GM21576 (cell line): ENCODE measurements around the gene GALP.
"Not testable (repeated sequence)": the region's sequence is repeated elsewhere in the genome, so short reads cannot be mapped to it uniquely, and the experiment has no call there.

Experiments used
- ATAC-seq: cut with Tn5 transposase; IDR thresholded peaks from one replicate; pipeline ENCODE4 v1.9.1; 2021; ENCODE audit warnings: mild to moderate bottlenecking, moderate library complexity; ENCODE audit not compliant: unreplicated experiment

Gene GALP

DNA sequence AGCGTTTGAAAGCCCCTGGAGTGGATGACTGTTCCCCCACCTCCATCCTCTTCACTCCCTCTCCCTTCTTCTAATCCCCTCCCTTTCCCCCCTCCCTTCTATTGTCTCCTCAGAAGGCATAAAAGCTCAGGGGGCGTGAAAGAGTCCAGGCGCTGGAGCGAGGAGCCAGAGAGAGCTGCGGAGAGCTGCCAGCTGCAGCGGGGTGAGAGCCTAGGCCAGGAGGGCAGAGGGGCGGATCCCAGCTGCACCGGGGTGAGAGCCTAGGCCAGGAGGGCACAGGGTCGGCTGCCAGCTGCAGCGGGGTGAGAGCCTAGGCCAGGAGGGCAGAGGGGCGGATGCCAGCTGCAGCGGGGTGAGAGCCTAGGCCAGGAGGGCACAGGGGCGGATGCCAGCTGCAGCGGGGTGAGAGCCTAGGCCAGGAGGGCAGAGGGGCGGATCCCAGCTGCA, at the start of gene GALP:
Gene GALP, plus strand, starts transcription at position 148 of the 447 bp plus-strand sequence. CDS start 1,101 bp downstream, outside the sequence.
- ATAC-seq: not testable (repeated sequence)

DNA sequence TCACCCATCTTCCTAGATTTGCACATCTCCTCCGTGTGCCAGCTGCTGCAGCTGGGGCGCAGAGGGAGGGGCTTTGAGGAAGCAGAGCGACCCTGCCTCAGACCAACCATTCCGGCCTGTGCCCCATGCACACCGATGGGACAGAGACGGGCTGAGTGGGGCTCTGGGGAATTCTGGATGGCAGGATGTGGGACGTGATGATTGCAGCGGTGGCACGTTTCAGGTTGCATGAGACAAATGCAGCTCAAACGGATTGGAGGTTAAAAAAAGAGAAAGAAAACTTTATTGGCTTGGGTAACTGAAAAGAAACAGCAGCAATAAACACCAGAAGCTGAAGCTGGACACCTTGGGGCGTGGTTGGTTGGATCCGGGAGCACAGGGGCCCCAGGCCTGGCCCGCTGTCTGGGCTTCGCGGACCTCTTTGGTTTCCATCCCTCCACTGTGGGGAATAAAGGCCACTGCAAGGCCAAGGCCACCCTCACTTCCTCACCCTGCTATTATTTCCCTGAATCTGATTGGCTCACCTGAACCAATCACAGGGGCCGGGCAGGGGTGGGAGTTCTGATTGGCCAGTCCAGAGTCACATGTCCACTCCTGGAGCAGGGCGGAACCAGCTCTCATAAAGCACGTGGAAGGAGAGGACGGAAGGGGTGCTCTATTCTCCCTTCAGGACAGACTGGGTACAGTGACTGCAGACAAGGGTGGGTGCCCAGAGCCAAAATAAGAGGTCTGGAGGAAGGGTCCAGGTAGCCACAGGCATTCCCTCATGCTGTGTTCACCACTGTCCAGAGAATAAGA, 48.6 kb upstream of the GALP start:
- no peak for ATAC-seq

DNA sequence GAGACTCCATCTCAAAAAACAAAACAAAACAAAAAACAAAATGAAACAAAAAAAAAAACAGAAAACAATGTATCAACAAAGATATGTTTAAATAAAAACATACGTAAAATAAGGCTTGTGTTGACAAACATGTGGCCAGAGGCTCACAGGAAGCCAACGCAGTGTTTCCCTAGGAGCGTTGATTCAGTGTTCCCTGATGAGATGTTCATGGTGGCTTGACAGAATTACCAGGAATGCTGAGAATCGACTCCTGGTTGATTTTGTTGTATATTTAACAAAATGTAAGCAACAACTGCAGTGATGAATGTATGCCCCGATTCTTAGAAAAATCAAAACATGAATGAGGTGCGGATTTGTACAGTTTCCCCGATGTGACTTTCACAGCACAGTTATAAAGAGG, 45.8 kb upstream of the GALP start:
- no peak for ATAC-seq

DNA sequence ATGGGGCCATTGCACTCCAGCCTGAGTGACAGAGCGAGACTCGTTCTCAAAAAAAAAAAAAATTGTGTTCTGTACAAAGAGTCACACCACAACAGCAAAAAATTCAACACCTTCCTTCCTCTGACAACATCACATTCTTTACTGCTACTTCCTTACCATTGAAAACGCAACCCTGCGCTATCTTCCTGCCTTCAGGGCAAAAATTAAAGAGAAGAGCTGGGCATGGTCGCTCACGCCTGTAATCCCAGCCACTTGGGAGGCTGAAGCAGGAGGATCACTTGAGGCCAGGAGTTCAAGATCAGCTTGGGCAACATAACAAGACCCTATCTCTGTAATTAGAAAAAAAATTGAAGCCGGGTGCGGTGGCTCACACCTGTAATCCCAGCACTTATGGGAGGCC, 44.2 kb upstream of the GALP start:
- no peak for ATAC-seq

DNA sequence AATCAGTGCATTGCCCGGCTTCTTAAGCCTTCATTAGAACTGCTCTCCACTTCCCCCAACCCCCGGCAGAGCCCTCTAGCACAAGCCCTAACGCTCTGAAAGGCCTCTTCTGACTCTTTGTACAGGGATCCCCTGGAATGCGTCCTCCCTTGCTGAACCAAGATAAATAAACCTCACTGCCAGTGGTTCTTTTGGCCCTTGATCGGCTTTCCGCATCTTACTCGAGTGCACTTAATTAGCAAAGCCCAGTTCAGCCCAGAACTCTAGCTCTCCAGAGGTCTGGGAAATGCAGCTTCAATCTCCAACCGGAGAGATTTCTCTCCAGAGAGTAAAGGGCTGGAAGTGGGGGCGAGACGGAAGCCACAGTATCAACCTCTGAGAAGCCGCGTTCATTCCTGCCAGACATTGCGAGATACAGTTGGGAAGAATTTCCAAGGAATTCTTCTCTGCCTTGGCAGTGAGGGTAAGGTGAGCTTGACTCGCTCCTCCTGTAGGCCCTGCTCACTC, 43.4 kb upstream of the GALP start:
- no peak for ATAC-seq

DNA sequence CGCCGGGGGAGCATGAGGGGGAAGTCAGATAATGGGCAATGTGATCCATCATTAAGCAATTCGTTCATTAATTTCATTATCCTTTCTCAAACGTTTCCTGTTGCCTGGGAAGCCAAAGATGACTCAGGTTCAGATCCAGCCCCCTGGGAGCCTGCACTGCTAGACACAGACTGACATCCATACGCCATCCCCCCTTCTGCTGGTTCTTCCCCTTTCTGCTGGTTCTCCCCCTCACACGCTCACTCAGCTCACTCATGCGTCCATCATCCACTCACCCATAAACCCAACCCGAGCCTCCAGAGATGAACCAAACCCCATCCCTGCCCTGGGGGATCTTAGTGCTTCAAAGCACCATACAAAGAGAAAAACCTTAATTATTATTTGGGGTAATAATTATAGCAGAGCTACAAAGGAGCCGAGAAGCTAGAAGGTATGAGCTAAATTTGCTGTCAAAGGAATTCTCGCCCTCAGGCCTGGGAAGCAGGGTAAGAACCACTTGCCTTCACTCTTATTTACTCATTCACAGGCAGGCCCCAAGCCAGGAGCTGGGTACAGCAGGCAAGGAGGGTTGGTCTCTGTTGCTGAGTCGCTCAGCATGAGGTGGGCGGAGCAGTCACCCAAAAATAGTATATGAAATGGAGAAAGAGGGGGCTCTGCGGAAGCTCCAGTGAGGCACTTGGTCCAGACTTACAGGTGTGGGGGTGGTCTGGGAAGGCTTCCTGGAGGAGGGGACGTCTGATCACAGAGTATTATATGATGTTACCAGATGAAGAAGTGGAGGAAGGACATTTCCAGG, 41.8 kb upstream of the GALP start:
- ATAC-seq: no peak

DNA sequence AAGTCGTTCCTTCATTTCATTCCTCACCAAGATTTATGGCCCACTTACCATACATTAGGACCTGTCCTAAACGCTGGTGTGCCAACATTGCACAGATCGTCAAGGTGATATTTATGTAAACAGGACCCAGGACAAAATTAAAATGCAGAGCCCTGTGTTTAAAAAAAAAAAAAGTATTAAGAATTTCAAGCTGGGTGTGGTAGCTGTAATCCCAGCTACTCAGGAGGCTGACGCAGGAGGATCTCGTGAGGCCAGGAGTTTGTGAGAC, 41.2 kb upstream of the GALP start:
- ATAC-seq: no peak

DNA sequence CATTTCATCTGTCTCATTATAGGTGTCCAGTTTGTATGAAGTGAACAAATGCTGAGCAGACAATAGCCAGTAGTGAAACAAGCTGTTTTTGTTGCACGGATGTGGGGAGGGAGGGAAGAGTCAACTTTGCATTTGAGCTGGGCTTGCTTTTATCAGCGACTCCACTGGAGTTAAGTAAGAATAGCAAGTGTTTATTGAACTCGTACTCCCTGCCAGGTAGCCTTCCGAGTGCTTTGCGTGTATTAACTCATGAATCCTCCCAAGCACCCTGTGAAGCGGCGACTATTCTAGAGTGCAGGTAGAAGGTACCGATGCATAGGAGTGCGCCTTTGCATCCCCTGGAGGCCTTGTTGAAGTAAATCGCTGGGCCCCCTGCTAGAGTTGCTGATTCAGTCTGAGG, 39.4 kb upstream of the GALP start:
- no peak for ATAC-seq

DNA sequence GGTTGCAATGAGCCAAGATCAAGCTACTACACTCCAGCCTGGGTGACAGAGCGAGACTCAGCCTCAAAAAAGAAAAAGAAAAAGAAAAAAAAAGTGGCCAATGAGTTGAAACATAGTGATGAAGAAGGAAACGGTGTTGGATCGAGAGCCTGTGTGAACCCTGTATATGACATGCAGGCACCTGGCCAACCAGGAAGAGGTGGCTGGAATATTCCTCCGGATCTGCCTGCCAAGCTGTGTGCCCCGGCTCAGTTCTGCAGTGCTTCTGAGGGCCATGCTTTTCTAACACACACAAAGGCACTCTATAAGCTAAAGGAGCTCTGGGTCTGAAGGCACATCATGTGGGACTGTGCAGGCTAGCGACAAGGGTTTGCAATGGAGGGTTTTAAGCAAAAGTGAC, 38.4 kb upstream of the GALP start:
- ATAC-seq: no peak

DNA sequence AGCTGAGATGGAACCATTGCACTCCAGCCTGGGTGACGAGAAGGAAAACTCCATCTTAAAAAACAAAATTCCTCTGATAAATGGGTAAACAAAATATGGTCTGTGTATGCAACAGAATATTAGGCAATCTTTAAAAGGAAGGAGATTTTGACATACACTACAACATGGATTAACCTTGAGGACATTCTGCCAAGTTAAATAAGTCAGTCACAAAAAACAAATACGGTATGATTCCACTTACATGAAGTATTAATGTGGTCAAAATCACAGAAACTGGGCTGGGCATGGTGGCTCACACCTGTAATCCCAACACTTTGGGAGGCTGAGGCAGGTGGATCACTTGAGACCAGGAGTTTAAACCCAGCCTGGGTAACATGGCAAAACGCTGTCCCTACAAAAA, 37.7 kb upstream of the GALP start:
- no peak for ATAC-seq

DNA sequence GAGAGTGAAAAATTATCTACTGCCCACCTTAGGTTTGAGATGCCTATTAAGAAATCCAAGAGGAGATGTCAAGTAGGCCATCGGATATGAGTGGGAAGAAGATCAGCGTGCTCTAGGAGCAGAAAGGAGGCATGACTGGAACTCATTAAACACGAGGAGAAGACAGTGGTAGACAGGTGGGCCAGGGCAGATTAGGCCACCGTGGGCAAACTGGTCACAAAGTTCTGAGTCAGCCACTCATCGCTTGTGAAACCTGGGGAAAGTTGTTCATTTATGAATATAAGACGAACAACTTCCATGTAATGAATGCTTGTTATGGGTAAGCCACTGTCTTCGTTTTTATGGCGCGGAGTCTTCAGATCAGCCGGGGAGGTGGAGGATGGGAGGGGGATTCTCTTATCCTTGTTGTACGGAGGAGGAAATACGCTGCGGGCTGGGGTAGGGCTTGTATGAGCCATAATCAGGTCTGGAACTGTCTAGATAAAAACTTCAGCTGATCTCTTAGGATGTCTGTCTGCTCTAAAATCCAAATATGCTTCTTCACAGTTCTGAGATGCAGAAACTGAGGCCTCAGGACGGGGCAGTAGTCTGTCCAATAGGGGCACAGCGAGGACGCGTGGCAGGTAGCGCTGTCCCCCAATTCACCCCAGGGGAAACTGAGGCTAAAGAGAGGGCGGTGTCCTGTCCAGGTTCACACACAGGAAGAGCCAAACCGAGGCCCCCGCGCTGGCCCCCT, 35.8 kb upstream of the GALP start:
- ATAC-seq: no peak

DNA sequence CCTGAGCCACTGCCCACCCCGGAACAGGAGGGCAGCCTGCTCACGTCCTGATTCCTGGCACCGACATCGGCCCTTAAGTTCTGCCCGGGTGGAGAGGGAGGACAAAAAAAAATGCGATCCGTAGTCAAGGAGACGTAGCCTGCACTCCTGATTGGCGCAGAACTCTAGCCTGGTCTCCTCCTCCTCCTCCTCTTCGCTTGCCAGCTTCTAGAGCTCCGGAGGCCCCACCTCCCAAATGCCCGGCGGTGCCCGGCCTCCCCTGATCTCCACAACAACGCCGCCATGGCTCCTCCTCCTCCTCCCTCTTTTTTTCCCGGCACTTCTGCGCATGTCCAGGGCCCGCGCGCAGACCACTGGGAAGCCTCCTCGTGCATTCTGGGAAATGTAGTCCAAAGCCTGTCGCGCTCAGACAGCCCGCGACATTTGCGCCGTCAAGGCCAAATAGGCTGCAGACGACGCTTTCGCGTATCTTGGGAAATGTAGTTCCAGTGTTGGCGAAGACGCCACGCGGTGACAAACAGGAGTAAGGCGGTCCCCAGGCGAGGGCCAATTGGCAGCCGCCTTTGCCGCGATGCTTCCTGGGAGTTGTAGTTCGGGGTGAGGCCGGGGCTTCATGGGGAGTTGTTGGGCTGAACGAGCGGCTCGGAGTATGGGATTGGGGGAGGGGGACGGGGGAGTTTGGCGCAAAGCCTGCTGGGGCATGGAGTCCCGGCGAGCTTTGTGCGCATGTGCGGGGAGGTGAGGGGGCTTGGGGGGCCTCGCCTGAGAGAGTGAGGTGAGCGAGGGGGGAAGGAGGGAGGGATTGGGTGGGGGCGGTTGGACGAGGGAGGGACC, 35.0 kb upstream of the GALP start, which contains the start of gene ZNF444:
Gene ZNF444, plus strand, starts transcription at position 705 of the 834 bp plus-strand sequence. CDS start 5,625 bp downstream, outside the sequence.
- ATAC-seq: peak; percentile 81

DNA sequence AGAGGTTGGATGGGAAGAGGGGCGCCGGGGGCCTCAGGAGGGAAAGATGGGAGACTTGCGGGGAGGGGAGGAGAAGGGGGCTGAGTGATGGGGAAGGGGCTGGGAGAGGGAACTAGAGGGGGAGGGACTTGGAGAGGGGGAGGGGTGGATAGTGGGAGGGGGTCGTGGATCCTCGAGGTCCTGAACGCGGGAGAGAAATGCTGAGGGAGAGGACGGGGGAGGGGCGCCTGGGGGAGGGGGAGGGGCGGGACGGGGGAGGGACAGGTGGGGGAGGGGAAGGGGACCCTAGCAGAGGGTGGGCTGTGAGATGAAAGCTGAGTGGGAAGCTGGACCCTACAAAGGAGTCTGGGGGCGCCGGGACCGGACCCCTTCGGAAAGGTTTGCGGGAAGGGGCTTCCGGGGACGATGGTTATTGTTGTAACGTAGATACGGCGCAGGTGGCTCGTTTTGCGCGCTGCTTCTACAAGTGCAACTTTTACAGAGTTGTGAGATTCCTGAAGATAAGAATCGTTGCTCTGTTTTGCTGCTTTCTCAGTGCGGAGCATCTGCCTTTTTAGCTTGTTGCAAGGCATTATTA, 34.3 kb upstream of the GALP start:
- ATAC-seq: no peak

DNA sequence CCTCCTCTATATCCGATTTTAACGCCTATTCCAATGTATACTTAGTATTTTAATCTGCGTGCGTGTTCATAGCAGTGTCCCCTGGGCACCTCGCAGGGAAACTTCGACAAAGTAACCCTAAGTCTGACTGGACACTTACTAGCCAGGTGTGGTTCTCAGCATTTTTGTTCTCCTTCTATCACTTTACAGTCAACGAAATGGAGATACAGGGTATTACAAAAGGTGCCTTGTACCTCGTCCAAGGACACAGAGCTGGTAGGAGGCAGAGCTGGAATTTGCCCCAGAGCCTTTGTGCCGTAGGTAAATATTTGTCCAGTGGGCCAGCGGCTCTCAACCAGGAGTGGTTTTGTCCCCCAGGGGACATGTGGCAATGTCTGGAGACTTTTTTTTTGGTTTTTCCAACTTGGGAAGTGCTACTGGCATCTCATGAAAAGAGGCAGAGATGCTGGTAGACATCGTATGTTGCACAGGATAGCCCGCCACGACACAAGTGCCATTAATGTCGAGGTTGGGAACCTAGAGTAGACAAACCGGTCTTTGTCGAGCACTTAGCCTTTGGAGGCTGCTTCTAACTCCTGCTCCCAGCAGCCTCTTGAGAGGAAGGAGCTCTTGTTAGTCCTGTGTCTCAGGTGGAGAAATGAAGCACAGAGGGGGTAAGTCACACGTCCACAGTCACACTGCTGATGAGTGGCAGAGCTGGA, 33.6 kb upstream of the GALP start:
- ATAC-seq: no peak

DNA sequence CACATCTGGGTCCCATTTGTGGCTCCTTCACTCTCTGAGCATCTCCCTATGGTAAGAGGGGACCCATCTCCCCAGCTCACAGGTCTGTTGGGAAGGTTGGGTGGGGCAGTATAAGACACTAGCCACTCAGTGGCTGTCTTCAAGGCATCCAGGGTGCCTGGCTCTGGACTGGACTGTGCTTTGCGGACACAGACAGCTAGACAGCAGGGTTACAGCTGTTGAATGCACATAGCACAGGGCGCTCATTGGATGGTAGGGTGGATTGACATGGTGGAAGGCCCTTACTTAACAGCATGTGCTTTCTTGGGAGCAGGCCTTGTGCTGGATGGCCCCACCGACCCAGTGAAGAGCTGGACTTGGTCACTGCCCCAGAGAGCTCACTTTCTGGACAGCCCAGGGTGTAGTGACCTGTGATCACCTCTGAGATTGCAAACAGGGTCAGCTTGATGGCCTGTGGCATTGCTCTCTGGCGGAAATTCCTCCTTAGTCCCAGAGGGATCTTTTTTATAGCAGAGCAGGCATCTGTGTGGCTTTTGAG, 32.8 kb upstream of the GALP start:
- ATAC-seq: no peak

DNA sequence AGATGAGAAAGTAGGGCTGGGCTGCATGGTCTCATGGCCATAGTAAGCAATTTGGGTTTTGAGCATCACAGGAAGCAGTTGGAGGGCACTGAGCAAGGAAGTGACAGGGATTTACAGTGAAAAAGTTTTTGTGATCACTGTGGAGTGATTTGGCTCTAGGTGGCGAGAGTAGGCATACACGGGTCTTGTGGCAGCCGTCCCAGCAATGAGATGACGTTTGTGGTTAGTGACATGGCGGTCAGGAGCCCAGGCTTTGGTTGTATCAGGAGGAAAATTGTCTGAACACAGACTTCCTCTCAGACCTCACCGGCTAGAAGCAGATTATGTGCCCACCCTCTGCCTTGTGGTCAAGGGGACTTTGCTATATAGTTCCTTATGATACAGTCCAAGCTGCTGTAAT, 31.4 kb upstream of the GALP start:
- no peak for ATAC-seq

DNA sequence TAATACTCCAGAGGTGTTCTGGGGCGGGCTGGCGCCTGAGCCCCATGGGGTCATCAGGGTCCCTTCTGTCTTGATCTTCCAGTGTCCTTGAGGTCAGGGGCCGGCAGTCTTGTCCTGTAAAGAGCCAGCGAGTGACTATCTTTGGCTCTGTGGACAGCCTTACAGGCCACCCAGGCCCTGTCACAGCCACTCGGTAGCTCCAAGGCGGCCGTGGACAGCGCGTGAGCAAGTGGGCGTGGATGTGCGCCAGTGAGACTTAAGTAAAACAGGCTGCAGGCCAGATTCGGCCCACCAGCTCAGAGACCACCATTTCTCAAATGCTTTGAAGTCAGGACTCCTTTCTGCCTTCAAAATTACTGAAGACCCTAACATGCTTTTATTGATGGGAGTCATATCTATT, 31.0 kb upstream of the GALP start:
- no peak for ATAC-seq

DNA sequence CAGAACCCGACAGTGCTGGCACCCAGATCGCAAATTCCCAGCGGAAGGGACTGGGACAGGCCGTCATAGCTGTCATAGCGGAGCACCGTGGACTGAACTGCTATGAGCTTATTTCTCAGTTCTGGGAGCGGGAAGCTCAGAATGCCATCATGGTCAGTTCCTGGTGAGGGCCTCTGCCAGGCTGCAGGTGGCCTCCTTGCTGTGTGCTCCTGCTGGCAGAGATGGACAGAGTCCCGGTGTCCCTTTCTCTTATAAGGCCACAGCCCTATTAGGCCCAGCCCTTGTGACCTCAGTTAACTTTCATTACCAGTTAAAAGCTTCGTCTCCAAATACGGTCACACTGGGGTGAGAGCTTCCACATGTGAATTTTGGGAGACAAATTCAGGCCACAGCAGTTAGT, 30.1 kb upstream of the GALP start:
- ATAC-seq: no peak

DNA sequence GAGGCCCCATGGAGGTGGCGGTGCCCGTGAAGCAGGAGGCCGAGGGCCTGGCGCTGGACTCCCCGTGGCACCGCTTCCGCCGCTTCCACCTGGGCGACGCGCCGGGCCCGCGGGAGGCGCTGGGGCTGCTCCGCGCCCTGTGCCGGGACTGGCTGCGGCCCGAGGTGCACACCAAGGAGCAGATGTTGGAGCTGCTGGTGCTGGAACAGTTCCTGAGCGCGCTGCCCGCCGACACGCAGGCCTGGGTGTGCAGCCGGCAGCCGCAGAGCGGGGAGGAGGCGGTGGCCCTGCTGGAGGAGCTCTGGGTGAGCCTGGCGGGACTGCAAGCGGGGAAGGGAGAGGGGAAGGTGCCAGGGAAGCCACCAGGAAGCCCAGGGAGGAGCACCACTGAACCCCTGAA, 28.9 kb upstream of the GALP start:
- no peak for ATAC-seq
